22Rv1 (cell line): ENCODE data around the gene SNAPIN.

Source experiments
- ZFX ChIP-seq: fragments of 450-650 bp; IDR thresholded peaks from 2 replicates; pipeline ENCODE4 v1.6.1; 2017; ENCODE audit warnings: antibody characterized with exemption, borderline replicate concordance
- TF ChIP-seq, protein P1 (sequence below): fragments of 450-650 bp; IDR thresholded peaks from 2 replicates; pipeline ENCODE4 v1.5.1; 2017; ENCODE audit warnings: mild to moderate bottlenecking

DNA sequence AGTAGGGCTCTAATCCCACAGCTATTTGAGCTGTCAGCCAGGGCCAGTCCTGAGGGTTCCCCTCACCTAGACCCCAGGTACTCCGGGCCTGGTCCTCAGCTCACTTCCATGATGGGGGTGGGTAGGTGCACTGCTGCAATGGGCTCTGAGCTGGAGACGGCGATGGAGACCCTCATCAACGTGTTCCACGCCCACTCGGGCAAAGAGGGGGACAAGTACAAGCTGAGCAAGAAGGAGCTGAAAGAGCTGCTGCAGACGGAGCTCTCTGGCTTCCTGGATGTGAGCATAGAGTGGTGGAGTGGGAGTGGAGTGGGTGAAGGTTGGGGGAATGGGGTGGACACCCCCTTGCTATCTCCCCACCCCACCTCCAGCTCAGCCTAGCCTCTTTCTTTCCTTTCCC is 28.1 kb upstream of the SNAPIN start:
- TF ChIP-seq, protein P1, sequence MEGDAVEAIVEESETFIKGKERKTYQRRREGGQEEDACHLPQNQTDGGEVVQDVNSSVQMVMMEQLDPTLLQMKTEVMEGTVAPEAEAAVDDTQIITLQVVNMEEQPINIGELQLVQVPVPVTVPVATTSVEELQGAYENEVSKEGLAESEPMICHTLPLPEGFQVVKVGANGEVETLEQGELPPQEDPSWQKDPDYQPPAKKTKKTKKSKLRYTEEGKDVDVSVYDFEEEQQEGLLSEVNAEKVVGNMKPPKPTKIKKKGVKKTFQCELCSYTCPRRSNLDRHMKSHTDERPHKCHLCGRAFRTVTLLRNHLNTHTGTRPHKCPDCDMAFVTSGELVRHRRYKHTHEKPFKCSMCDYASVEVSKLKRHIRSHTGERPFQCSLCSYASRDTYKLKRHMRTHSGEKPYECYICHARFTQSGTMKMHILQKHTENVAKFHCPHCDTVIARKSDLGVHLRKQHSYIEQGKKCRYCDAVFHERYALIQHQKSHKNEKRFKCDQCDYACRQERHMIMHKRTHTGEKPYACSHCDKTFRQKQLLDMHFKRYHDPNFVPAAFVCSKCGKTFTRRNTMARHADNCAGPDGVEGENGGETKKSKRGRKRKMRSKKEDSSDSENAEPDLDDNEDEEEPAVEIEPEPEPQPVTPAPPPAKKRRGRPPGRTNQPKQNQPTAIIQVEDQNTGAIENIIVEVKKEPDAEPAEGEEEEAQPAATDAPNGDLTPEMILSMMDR: no peak
- no peak for TF ChIP-seq ZFX
